Retinal pigment epithelial cell (primary cell): ENCODE results near the gene STK10.
A peak's percentile ranks its signal among the peaks of the same experiment; 100 is the strongest.
"Not testable (repeated sequence)": the region's sequence is repeated elsewhere in the genome, so short reads cannot be mapped to it uniquely, and the experiment has no call there.

ENCODE experiments used
- DNase-seq: peaks from one replicate; pipeline ENCODE4 v3.0.0-alpha.2; 2010; ENCODE audit warnings: low read depth
- H3K4me3 ChIP-seq: 2 replicates; pipeline ENCODE4 v1.5.1; 2011; ENCODE audit warnings: mild to moderate bottlenecking, low read length, control low read depth, moderate library complexity
- CTCF ChIP-seq: conservative IDR thresholded peaks from 2 replicates; pipeline ENCODE4 v1.5.1; 2011; ENCODE audit warnings: low read depth, low read length, control low read depth, inconsistent platforms

The STK10 gene

GRCh38 chr5:172200476-172200875 lies 12.5 kb upstream of the STK10 start:
- TF ChIP-seq CTCF = no peak
- no peak overlapping the region for H3K4me3 ChIP-seq
- DNase-seq = no peak

GRCh38 chr5:172199446-172199845 lies 11.4 kb upstream of the STK10 start:
- no peak overlapping the region for H3K4me3 ChIP-seq
- DNase-seq = no peak
- no peak for TF ChIP-seq CTCF

GRCh38 chr5:172197775-172198174 lies 9.8 kb upstream of the STK10 start:
- not testable (repeated sequence) for H3K4me3 ChIP-seq, DNase-seq

- H3K4me3 ChIP-seq = no peak overlapping the region
- no peak for DNase-seq
- TF ChIP-seq CTCF = no peak
Measured at GRCh38 chr5:172194985-172195774, 7.2 kb upstream of the STK10 start.

- TF ChIP-seq CTCF = no peak
- H3K4me3 ChIP-seq = no peak within 1 kb of the TSS
- no peak for DNase-seq
Measured at GRCh38 chr5:172193872-172194271, 5.8 kb upstream of the STK10 start, which contains the start of gene EFCAB9. TSS of gene EFCAB9 (plus strand) at chr5:172194172. CDS start at chr5:172194173, 1 bp downstream.

- TF ChIP-seq CTCF = no peak
- H3K4me3 ChIP-seq = peak overlapping the region; percentile 26
Measured at GRCh38 chr5:172189693-172190296, 1.8 kb upstream of the STK10 start.

GRCh38 chr5:172188893-172189692 lies 1.1 kb upstream of the STK10 start:
- peak overlapping the region; percentile 87 for H3K4me3 ChIP-seq
- no peak for DNase-seq
- TF ChIP-seq CTCF = no peak

More at GRCh38 chr5:172189693-172190296, 1.8 kb upstream of the STK10 start:
- no peak for DNase-seq
